Hematopoietic multipotent progenitor cell treated with erythropoietin and hydrocortisone succinate and interleukin-3 and kit ligand, for 15 days (in vitro differentiated cells): Measurements from ENCODE around the gene FABP3.

Experiments
- DNase-seq: peaks from one replicate; pipeline ENCODE4 v3.0.0-alpha.2; 2015; ENCODE audit warnings: low spot score

Gene FABP3

GRCh38 chr1:31373056-31373896, at the start of gene FABP3:
Gene FABP3 (minus strand): TSS chr1:31373076. CDS start chr1:31373014, 62 bp downstream.
- DNase-seq, result peak; percentile 47

- DNase-seq, result no peak
These were observed 48.6 kb upstream of the FABP3 start for GRCh38 chr1:31421371-31422040.

- no peak for DNase-seq
These were observed 47.8 kb upstream of the FABP3 start for GRCh38 chr1:31420716-31421115.

GRCh38 chr1:31418626-31419323, 45.9 kb upstream of the FABP3 start:
- no peak for DNase-seq

- no peak for DNase-seq
These were observed 44.3 kb upstream of the FABP3 start for GRCh38 chr1:31417148-31417547.

GRCh38 chr1:31416101-31416736, 43.3 kb upstream of the FABP3 start:
- DNase-seq, result no peak

GRCh38 chr1:31415658-31416057, 42.8 kb upstream of the FABP3 start:
- DNase-seq, result no peak

GRCh38 chr1:31414980-31415370, 42.1 kb upstream of the FABP3 start:
- DNase-seq, result no peak

GRCh38 chr1:31413405-31414001, 40.6 kb upstream of the FABP3 start:
- peak; percentile 78 for DNase-seq

GRCh38 chr1:31412732-31413404, 40.0 kb upstream of the FABP3 start, which contains the start of gene SERINC2:
Gene SERINC2 (plus strand): TSS chr1:31413213. CDS start chr1:31413266, 53 bp downstream.
- DNase-seq, result peak; percentile 43

- DNase-seq, result no peak
These were observed 39.3 kb upstream of the FABP3 start for GRCh38 chr1:31412205-31412604.

- DNase-seq, result peak; percentile 15
These were observed 38.0 kb upstream of the FABP3 start for GRCh38 chr1:31410871-31411270.

GRCh38 chr1:31409946-31410858, 37.3 kb upstream of the FABP3 start:
- DNase-seq, result peak; percentile 83

- DNase-seq, result no peak
These were observed 36.0 kb upstream of the FABP3 start for GRCh38 chr1:31408788-31409318.

- DNase-seq, result no peak
These were observed 34.3 kb upstream of the FABP3 start for GRCh38 chr1:31407029-31407626.

GRCh38 chr1:31405578-31406245, 32.8 kb upstream of the FABP3 start:
- no peak for DNase-seq

- no peak for DNase-seq
These were observed 28.4 kb upstream of the FABP3 start for GRCh38 chr1:31401241-31401640.

GRCh38 chr1:31400393-31400792, 27.5 kb upstream of the FABP3 start:
- DNase-seq, result no peak

GRCh38 chr1:31399976-31400375, 27.1 kb upstream of the FABP3 start:
- DNase-seq, result no peak
